OCI-LY7 (cell line): Measurements from ENCODE around the gene HLA-F. TPM values are rescaled to one million over a fixed set of nuclear protein-coding genes. Genes with fewer than 3 reads are reported as not detected.

ENCODE experiments used
- BruUV-seq: library from RNA; stranded (reverse); fragments of 400-500 nt; replicated peaks from 2 replicates; lab custom pipeline; 2021; lab: Mats Ljungman, UMichigan
- CTCF ChIA-PET: fragments of 300-600 bp; sonication (Branson Sonifier 250); formaldehyde crosslinking; loops from one replicate; lab custom pipeline; 2022; ENCODE audit warnings: antibody characterized with exemption; ENCODE audit not compliant: unreplicated experiment; lab: Charles Lee
- POLR2A ChIA-PET: fragments of 300-600 bp; sonication (Branson Sonifier 250); formaldehyde crosslinking; loops from one replicate; lab custom pipeline; 2022; ENCODE audit warnings: antibody characterized with exemption; lab: Charles Lee
- DNase-seq: peaks from one replicate; pipeline ENCODE4 v3.0.0-alpha.2; 2015; ENCODE audit warnings: low spot score
- H2AFZ ChIP-seq: fragments of 200-600 bp; sonication (generic), shearing (Covaris generic); 2 replicates; pipeline ENCODE4 v1.6.1; 2014; ENCODE audit warnings: mild to moderate bottlenecking, antibody characterized with exemption, low read length, moderate library complexity
- H3K27ac ChIP-seq: fragments of 200-600 bp; sonication (generic); 2 replicates; pipeline ENCODE4 v1.5.1; 2014; ENCODE audit warnings: mixed run types, low read depth, mild to moderate bottlenecking, moderate library complexity, low read length, inconsistent platforms; ENCODE audit not compliant: poor library complexity, severe bottlenecking
- H3K36me3 ChIP-seq: fragments of 200-600 bp; sonication (generic); 2 replicates; pipeline ENCODE4 v1.6.1; 2014; ENCODE audit warnings: mild to moderate bottlenecking, antibody characterized with exemption, low read length, moderate library complexity, mixed read lengths; ENCODE audit not compliant: insufficient read depth
- H3K4me1 ChIP-seq: fragments of 200-600 bp; sonication (generic); 2 replicates; pipeline ENCODE4 v1.5.1; 2014; ENCODE audit warnings: mild to moderate bottlenecking, low read length; ENCODE audit not compliant: insufficient read depth, poor library complexity, severe bottlenecking
- H3K4me2 ChIP-seq: fragments of 200-600 bp; sonication (generic); 2 replicates; pipeline ENCODE4 v1.6.1; 2014; ENCODE audit warnings: mild to moderate bottlenecking, low read length
- H3K4me3 ChIP-seq: fragments of 200-600 bp; sonication (generic); 2 replicates; pipeline ENCODE4 v1.5.1; 2014; ENCODE audit warnings: mild to moderate bottlenecking, low read depth, low read length; ENCODE audit not compliant: poor library complexity, severe bottlenecking
- H3K79me2 ChIP-seq: fragments of 200-600 bp; sonication (generic); 2 replicates; pipeline ENCODE4 v1.6.1; 2016; ENCODE audit warnings: low read depth, mild to moderate bottlenecking, low read length, moderate library complexity, mixed read lengths; ENCODE audit not compliant: insufficient read depth
- H3K9me2 ChIP-seq: fragments of 200-600 bp; sonication (generic); 2 replicates; pipeline ENCODE4 v1.6.1; 2016; ENCODE audit warnings: mild to moderate bottlenecking, low read length, mixed read lengths; ENCODE audit not compliant: insufficient read depth
- H3K9me3 ChIP-seq: fragments of 200-600 bp; sonication (generic); 2 replicates; pipeline ENCODE4 v1.6.1; 2014; ENCODE audit warnings: mild to moderate bottlenecking, mixed run types, low read length, mixed read lengths
- H4K20me1 ChIP-seq: fragments of 200-600 bp; sonication (generic); 2 replicates; pipeline ENCODE4 v1.6.1; 2014; ENCODE audit warnings: mild to moderate bottlenecking, antibody characterized with exemption, low read length, moderate library complexity, mixed read lengths; ENCODE audit not compliant: insufficient read depth
- EZH2phosphoT487 ChIP-seq: fragments of 200-600 bp; sonication (generic); IDR thresholded peaks from 2 replicates; pipeline ENCODE4 v1.6.1; 2018; ENCODE audit warnings: low read depth, borderline replicate concordance, mild to moderate bottlenecking, mixed run types, antibody characterized with exemption, low read length, moderate library complexity, mixed read lengths
- intact Hi-C: fragments of 100-400 bp; cut with micrococcal nuclease; formaldehyde crosslinking; loops from one replicate; pipeline ENCODE4 v1.10.0; 2022; ENCODE audit not compliant: unreplicated experiment
- total RNA-seq, 2 experiments: library from RNA; depleted of rRNA in 1 of 2; stranded (reverse); fragments of >200 nt in 1 of 2; shearing (Covaris generic) in 1 of 2; gene quantifications; 2 replicates each; pipeline ENCODE4 v1.2.3, GENCODE V29; 2014 to 2022
- TF ChIP-seq, protein P1 (sequence below): fragments of 200-600 bp; sonication (generic); conservative IDR thresholded peaks from 2 replicates; pipeline ENCODE4 v1.5.1; 2014; ENCODE audit warnings: mild to moderate bottlenecking, antibody characterized with exemption, low read length, moderate library complexity, mixed read lengths

The HLA-F gene
- total RNA-seq, 2 experiments from 2014 or later = 56.0 to 83.2 TPM

DNA sequence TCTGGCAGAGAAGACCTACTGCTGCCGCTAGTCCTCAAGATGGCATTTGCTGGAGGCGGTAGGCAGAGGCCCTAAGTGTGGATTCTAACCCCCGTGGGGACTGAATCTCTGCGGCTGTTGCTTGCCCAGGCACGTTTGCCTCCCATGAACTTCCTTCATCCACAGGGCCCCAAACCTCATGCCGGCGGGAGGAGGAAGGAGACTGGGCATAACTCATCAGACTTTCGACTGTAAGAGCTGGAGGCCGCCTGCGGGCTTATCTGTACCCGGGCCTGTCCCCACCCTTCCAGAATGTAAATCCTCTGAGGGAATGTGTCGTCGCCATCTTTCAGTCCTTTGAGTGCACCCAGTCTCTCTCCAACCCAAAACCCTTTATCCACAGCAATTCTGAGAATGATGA, 43.3 kb upstream of the HLA-F start:
- Histone ChIP-seq H3K4me1 (no peaks in the 10 kb centered on the region), H3K9me2 (no peaks in the 10 kb centered on the region), H4K20me1 (no peaks in the 10 kb centered on the region), H3K9me3 (no peaks in the 10 kb centered on the region), H2AFZ (no peak overlapping the region), H3K36me3 (no peaks in the 10 kb centered on the region), H3K4me3 (no peak overlapping the region), H3K79me2 (no peaks in the 10 kb centered on the region), H3K4me2 (no peak overlapping the region), H3K27ac (no peak overlapping the region)
- TF ChIP-seq EZH2phosphoT487 = no peak
- TF ChIP-seq, protein P1, sequence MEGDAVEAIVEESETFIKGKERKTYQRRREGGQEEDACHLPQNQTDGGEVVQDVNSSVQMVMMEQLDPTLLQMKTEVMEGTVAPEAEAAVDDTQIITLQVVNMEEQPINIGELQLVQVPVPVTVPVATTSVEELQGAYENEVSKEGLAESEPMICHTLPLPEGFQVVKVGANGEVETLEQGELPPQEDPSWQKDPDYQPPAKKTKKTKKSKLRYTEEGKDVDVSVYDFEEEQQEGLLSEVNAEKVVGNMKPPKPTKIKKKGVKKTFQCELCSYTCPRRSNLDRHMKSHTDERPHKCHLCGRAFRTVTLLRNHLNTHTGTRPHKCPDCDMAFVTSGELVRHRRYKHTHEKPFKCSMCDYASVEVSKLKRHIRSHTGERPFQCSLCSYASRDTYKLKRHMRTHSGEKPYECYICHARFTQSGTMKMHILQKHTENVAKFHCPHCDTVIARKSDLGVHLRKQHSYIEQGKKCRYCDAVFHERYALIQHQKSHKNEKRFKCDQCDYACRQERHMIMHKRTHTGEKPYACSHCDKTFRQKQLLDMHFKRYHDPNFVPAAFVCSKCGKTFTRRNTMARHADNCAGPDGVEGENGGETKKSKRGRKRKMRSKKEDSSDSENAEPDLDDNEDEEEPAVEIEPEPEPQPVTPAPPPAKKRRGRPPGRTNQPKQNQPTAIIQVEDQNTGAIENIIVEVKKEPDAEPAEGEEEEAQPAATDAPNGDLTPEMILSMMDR = no peak
- DNase-seq = no peak
- CTCF ChIA-PET = no interaction called here
- POLR2A ChIA-PET = no interaction called here
- BruUV-seq = no TSS peak
- intact Hi-C loops = no loop called here

DNA sequence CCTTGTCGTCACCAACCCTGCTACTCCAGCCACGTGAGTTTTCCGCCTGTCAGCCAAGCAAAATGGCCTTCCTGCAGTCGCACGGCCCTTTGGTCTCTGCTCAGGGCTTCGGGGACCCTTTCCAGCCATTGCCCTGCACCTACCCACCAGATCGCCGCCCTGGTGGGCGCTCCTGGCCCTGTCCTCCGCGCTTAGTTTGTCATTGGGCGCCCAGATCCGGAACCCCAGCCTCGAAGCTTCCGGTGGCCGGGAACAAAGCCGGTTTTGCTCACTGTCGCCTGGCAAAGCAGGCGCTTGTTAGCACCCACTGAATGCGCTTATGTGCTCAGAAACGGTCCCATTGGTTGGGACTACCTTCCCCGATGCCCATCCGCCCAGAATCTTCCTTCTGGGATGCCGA, 42.8 kb upstream of the HLA-F start:
- DNase-seq = no peak
- Histone ChIP-seq H3K79me2 (no peaks in the 10 kb centered on the region), H4K20me1 (no peaks in the 10 kb centered on the region), H3K9me2 (no peaks in the 10 kb centered on the region), H3K4me1 (no peaks in the 10 kb centered on the region), H2AFZ (no peak overlapping the region), H3K27ac (no peak overlapping the region), H3K4me2 (no peak overlapping the region), H3K9me3 (no peaks in the 10 kb centered on the region), H3K36me3 (no peaks in the 10 kb centered on the region), H3K4me3 (no peak overlapping the region)
- TF ChIP-seq, protein P1 = no peak; the same call in 1 of the 2 replicates
- no peak for TF ChIP-seq EZH2phosphoT487
- intact Hi-C loops = no loop called here
- POLR2A ChIA-PET = no interaction called here
- CTCF ChIA-PET = no interaction called here
- no TSS peak for BruUV-seq

DNA sequence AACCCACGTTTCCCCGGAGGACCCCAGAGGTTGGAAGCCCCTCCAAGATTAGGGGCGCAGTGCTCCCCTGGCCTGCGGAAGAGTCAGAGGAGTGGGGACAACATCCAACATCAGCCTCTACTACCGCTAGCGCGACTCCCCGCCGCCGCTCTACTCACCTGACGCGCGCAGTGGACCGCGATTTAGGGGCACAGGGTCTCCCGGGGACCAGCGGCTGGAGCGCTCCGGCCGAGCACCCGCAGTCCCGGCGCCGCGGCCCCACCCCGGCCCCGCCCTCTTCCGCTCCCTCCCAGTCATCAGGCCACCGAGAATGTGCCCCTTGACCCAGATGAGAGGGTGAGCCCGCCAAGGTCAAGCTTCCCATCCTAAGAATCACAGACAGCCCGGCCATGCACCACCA, 42.3 kb upstream of the HLA-F start, which contains the start of gene ZFP57:
TSS of gene ZFP57 (minus strand) at position 249 of the 400 bp plus-strand sequence. CDS start 4,149 bp downstream, outside the sequence.
- no peaks in the 10 kb centered on the region for H3K4me1 ChIP-seq
- no peak within 1 kb of the TSS for H3K27ac ChIP-seq
- H3K9me2 ChIP-seq = no peaks in the 10 kb centered on the region
- DNase-seq = no peak
- no peak within 1 kb of the TSS for H2AFZ ChIP-seq
- no peak for TF ChIP-seq EZH2phosphoT487
- H3K36me3 ChIP-seq = no peaks in the 10 kb centered on the region
- no peak within 1 kb of the TSS for H3K4me3 ChIP-seq
- no peaks in the 10 kb centered on the region for H4K20me1 ChIP-seq
- no peaks in the 10 kb centered on the region for H3K79me2 ChIP-seq
- ChIA-PET POLR2A (no interaction called here), CTCF (no interaction called here)
- BruUV-seq = no TSS peak
- no peaks in the 10 kb centered on the region for H3K9me3 ChIP-seq
- intact Hi-C loops = no loop called here
- H3K4me2 ChIP-seq = no peak within 1 kb of the TSS
